Dermis blood vessel endothelial cell (primary cell): ENCODE data around the gene SAMD4B. TPM values are rescaled to one million over a fixed set of nuclear protein-coding genes. Genes with fewer than 3 reads are reported as not detected.
"Not testable (repeated sequence)": the region's sequence is repeated elsewhere in the genome, so short reads cannot be mapped to it uniquely, and the experiment has no call there.

Experiments
- DNase-seq: peaks from one replicate; pipeline ENCODE4 v3.0.0; 2010
- total RNA-seq: library from RNA; depleted of rRNA; stranded (reverse); fragments of >200 nt; gene quantifications from 2 replicates; pipeline ENCODE4 v1.2.3, GENCODE V29; 2014

Gene SAMD4B
- total RNA-seq, 1 donor from 2014 or later, result 32.2 TPM

DNA sequence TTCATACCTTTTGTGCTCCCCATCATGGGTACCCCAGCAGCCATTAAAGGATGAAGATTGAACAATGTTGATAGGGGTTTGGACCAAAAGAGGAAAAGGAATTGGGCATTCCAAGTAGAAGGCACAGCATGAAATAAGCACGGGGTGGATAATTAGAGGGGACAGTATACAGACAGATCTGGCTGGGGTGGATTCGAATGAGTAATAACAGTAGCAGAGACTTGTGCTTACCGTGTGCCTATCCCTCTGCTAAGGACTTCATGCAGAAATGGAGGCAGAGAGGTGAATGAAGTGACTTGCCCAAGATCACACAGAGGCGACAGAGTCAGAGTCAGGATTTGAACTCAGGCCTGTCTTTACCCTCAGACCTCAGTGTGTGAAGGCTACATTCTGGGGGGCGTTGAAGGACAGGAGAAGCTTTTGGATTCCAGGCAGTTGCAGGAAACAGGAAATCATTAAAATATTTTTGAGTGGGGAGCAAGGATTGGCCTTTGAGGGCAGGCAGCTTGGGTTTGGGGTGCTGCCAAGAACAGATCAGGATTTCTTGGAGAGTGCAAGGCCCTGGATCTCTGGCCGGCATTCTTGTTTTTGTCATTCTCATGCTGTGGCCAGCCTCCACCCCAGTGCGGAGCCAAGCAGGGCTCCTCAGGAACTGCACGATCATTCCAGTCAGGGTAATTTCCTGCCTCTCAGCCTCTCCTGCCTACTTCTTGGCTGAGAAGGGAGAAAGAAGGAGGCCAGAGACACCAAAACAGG, 30.0 kb downstream of the SAMD4B start:
- DNase-seq, result peak; percentile 85

DNA sequence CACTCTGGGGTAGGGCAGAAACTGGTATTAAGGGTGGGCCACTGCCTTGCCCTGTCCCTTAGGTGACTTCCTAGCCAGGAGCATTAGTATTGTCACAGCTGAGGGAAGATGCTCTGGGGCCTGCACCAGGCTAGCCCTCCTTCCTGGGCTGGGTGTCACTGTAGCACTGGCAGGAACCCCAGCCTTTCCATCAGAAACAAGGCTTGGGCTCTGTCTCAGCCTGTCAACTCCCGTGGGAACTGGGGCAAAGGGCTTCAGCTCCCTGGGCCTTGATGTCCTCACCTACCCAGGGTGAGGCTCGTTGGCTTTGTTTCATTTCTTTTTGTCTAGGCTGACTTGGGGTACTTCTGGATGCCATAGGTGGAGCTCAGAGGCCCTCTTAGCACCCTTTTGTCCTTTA, 30.7 kb downstream of the SAMD4B start:
- peak; percentile 34 for DNase-seq

DNA sequence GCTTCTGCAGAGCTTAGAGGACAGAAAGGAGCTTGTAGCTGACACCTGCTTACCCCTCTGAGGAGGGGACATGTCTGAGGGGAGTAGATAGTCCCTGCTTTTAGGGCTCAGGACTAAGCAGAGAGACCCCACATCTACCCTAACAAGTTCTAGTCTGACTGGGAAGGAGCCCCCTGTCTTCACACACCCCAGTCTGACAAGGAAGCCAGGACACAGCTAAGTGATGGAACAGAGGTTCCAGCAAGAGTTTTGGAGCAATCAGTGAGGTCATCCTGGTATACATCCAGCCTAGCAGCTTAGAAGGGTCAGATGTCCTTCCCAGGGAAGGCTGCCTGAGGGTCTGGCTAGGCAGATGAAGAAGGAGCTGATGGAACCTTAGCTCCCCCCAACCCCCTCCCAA, 33.7 kb downstream of the SAMD4B start:
- no peak for DNase-seq

DNA sequence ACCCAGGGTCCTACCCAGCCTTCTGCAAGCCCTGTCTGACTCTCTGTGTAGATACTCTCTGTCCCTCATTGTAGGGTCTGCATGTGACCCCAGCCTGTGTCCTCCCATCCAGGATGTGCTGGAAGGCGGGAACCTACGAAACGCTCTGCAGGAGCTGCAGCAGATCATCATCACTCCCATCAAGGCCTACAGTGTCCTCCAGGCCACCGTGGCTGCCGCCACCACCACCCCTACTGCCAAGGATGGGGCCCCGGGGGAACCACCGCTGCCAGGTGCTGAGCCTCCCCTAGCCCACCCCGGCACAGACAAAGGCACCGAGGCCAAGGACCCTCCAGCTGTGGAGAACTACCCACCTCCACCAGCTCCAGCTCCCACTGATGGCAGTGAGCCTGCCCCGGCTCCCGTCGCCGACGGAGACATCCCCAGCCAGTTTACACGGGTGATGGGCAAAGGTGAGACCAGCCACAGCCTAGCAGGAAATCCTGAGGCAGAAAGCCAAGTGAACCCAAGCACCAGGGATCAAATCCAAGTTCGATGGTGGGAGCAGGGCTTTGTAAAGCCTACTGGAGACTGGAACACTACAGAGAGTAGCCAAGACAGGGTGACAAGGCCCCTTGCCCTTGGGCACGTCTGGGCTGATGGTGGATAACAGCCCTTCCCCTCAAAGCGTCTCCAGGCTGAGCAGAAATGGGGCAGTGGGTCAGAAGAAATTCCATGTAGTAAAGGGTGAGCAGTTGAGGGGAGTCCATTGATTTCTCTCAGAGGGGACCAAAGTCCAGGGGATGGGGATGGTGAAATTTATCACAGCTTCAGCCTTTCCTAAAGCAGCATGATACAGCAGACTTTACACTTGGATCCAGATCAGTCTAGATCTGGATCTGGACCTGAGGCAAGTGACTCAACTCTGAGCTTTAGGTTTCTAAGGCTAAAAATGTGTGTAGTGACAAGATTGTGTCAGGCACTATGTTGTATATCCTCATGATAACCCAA, 35.4 kb downstream of the SAMD4B start:
- DNase-seq, result no peak

DNA sequence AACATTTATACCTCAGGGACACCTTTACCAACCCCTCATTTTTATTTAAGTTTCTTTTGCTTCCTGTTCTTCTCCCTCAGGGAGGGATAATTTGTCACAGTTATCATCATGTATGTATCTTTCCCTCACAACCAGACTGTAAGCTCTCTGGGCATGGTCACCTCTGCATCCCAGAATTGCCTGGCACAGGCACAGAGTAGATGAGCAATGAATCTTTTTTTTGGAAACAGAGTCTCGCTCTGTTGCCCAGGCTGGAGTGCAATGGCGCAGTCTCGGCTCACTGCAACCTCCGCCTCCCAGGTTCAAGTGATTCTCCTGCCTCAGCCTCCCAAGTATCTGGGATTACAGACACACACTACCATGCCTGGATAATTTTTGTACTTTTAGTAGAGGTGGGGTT, 37.1 kb downstream of the SAMD4B start:
- DNase-seq, result not testable (repeated sequence)

DNA sequence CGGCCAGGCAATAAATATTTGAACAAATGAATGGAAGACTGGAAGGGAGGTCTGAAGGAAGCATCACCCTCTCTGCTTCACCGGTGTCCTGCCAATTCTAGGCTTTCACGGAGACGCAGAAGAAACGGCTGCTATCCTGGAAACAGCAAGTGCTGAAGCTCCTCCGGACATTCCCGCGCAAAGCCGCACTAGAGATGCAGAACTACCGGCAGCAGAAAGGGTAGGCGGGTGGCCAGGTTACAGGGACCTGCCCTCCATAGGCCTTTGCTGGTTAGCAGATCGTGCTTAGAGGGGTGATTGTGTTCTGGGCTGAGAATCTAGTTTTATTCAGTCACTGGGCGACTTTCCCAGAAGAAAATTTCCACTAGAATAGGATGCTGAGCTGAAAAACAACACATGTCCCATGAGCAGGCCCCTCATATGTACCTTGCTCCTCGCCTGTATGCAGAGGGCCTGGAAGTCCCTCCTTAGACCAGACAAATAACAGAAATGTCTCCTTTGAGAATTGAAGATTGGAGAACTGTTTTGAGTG, 37.7 kb downstream of the SAMD4B start:
- DNase-seq, result no peak

DNA sequence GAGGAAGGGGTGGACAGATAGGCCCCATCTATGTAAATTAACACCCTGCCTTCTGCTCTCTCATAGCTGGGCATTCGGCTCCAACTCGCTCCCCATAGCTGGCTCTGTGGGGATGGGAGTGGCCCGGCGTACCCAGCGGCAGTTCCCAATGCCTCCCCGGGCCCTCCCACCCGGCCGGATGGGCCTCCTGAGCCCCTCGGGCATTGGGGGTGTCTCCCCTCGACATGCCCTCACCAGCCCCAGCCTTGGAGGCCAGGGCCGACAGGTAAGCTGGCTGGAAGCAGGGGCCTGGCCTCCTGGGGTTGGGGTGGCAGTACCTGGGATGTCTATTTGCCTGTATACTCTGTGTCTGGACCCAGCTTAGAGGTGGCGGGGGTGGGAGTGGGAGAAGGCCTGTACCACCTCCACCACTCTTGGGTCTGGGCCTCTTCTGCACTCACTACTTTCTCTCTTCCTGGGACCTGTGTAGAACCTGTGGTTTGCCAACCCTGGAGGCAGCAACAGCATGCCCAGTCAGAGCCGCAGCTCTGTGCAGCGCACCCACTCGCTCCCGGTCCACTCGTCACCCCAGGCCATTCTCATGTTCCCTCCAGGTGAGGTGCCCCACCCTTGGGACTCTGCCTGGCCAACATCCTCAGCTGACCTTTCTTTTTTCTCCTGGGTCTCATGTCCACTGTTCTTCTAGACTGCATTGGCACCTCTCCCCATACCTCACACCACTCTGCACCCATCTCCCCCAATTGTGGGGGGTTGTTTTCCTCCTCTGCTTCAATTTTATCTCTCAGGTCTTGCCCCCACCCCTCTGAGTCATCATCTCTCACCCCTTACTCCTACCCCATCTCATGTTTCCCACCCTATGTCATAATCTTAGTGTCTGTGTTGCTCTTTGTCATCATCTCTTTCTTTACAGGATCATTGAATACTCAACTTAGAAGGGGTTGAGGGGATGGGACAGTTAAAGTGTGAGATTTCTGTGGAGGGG, 38.6 kb downstream of the SAMD4B start:
- DNase-seq, result no peak

DNA sequence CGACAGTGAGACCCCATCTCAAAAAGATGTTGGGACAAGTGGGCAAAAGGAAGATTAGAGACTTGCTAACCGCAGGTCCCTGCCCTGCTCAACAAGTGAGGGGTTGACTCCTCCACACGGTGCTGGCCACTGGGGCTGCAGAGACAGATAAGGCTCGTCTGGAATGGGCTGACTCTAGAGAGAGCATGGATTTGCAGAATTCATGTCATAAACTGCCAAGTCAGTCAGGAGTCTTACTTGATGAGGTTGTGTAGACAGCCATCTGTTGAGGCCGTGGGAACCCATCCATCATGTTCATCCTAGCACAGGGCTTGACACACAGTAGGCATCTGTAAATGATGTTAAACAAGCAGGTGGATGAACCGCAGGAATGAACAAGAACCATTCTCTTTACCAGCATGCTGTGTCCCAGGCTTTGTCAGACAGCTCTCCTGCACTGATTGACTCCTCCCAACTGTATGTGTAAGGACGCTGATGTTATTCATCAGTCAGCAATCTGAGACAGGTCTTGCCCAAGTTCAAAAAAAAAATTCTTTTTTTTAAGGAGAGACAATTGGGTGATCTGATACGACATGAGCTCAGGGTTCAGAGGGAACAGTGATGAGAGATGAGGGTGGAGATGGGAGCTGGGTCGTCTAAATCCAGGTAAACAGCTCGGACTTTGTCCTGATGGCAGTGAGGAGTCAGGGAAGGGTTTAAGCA, 39.8 kb downstream of the SAMD4B start:
- no peak for DNase-seq

DNA sequence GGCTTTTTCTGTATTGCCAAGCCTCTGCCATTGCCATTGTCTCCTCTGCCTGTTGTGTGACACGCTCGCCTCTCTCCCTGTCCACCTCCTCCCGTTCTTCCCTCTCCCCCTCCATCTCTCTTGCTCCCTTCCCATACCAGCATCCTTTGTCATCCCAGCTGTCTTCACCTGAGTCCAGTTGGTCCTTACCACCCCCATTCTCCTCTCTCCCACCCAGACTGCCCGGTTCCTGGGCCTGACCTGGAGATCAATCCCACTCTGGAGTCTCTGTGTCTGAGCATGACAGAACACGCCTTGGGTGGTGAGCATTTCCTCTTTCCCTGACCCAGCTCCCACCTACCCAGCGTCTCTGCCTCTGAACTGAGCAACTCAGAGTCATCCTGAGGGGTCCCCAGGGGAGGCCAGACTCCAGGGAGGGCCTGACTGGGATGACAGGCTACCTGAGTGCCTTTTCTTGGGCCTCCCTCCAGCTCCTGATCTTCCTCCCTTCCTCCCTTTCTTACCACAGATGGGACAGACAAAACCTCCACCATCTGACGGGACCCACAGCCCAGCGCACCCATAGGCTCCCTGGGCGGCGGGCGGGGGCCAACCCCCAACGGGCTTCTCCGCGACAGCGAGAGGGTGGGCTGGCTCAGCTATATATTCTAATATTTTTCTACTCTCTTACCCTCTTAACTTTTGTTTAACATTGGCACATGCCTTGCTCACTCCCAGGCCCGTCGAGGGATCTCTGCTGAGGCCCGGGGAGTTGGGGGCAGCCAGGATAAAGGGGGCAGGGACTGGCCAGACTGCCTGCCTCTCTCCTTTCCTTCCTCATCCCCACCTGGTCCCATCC, 41.0 kb downstream of the SAMD4B start:
- no peak for DNase-seq

DNA sequence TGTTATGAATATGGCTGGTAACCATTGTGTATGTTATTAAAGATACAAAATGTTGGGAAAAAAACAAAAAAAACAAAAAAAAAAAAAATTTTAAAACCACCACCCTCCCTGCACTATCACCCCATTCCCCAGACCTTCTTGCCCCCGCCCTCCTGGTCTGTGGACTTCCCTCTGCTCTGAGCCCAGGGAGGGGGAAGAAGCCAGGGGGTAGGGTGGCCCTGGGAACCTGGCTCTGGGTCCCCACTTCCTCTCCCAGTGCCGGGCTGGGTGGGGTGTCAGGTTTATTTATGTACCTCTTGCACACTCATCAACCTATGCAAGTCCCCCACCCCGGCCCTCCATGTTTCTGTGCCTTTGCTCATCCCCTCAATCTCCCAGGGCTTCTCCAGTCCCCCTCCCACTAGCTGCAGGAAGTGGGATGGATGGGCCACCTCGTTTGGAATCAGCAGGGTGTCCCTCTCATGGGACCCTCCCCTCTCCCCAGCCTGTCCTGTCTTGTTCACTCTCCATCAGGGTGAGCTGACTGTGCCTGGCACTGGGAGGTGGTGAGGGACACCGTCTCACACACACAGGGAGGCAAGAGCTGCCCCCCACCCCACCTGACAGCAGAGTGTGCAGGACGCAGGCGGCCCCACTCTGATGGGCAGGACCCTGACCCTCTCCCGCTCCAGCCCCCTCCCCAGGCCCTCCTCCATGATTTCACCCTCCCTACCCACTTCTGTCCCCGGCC, 42.8 kb downstream of the SAMD4B start:
- DNase-seq, result no peak

DNA sequence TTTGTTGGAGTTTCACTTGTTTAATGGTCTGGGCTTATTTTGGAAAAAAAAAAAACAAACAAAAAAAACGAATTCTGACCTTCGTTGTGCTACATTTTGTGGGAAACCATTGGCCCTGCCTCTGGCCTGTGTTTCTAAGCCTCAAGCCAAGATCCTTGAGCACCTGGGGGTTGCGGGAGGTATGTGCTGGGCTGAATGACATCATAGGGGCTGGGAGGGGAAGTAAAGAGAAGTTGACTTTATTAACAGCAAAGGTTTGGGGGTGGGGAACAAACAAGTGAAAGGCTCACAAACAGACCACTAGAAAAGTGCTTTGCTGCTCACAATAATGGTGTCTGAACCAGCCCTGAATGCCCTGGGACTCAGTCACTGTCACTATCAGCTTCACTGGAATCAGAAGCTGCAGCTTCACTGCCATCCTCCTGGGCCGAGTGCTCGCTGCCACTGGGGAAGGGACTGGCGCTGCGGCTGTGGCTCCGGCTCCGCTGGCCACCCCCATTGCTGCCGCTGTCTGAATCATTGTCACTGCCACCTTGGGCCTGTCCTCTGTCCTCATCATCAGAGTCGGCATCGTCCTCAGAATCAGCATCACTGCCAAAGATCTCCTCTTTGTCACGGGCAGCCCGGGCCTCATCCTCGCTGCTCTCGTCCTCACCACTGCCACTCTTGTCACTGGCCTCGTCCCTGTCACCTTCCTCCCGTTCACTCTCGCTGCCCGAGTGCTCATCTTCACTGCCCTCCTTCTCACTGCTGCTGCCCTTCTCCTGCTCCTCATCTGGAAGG, 43.6 kb downstream of the SAMD4B start:
- no peak for DNase-seq

DNA sequence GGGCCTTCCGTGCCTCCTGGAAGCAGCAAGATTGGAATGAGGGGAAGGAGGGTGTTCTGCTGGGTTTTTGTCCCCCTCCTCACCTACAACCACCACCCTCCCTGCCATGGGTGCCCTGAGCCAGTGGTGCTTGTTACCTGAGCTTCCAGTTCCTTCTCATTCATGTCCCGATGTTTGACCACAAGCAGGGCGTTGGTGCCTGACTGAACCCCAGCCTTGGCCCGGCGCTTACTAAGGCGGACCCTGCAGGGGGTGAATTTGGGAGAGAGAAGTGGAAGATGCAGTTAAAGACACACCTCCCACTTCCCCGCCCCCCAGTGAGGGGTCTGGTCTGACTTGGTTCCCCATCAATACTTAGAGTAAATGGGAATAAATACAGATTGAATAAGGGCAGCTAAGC, 44.3 kb downstream of the SAMD4B start:
- DNase-seq, result no peak

DNA sequence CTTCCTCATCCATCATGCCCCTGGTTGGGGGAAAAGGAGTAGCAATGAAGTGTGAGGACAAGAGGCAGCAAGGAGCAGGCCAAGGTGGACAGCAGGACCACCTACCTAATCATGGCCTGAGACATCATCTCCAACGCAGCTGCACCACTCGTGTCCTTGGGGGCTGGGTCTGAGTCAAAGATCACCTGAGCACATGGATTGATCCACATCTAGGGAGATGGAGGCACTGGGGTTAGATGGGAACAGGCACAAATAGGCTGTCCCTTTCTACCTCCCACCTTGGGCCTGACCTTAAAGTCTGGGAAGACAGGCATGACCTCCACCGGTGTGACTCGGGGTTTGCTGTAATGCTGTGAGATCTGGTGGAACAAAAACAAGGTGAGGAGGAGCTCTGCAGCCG, 46.4 kb downstream of the SAMD4B start:
- DNase-seq, result no peak

DNA sequence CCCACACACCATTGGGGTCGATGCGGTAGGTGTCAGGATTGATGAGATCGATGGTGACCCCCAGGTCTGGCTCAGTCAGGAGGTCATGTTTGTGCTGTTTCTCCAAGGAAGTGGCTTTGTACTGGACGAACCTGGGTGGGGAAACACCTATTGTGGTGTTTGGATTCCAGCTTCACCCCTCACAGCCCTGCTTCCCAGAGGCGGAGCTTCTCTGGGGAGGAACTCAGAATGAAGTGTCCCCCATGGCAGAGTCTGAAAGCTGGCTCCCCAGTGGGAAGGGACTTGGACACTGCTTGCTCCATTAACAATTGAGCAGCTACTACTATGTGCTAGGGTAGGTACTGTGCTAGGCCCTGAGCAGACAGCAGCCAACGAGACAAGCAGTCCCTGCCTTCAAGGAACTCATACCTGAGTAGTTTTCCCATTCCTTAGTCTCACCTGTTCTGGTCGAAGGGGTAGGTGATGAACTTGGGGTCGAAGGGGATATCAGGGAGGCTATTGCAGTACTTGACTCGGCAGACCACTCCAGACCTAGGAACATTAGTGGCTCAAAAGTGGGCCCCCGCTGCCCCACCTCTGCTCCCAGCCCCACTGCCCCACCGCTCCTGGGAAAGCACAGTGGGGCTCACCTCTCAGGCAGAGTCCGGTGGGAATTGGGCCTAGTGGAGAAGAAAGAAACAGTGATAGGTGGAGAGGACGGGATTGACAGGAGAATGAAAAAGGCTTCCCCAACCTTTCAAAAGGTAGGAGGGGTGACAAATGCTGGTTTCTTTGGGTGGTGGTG, 47.6 kb downstream of the SAMD4B start:
- DNase-seq, result no peak

DNA sequence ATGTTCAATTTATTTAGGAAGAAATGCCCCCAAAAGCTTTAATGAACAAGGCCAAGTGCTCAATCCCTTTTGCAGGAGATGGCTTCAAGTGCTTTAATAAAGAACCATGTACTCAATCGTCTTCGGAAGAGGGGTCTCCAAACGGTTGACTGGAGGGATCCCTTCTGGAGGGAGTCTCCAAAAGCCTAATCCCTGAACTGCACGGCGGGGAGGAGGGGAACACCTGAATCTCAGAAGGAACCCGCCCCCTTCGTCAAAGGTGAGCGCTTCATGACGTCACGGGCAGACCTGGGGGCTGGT, 48.2 kb downstream of the SAMD4B start:
- DNase-seq, result no peak

DNA sequence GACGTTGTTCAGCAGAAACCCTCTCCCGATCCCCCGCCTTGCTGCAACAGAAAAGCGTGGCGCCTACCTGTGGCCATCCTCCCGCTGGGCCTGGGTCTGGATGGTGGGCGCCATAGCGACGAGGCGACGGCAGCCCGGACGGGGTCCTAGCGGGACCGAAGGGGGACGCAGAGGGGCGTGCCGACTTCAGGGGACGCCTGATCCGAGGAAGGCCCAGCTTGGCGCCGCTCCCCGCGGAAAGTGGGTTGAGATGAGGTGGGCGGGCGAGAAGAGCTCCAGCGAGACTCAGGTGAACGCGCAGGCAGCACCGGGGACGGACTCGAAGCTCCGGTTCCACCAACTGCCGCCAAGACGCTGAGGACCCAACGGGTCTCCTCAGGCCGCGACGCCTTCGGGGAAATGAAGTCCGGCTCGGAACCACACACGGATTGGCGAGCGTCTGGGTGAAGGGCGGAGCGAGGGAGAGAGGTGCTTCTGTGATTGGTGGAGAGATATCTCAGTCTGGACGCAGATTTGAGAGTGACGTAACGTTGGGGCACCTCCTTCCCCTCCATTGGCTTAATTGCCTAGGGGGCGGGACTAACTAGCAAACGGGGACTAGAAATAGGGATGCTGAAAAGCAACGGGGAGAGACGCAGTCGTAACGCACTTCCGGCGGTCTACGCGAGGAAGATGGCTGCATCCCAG, 48.7 kb downstream of the SAMD4B start, which contains the start of the genes MED29 and PAF1:
Gene MED29 (plus strand): TSS at position 628 of the 687 bp plus-strand sequence. CDS start 45 bp downstream, at position 673.
Gene PAF1 (minus strand): TSS at position 356 of the 687 bp plus-strand sequence. CDS start 242 bp downstream, at position 114.
- DNase-seq, result peak; percentile 100
